Cardiac fibroblast (primary cell): Measurements from ENCODE around the gene WDR86.

Experiments used
- DNase-seq, 2 donors: peaks; one replicate each; pipeline versions ENCODE4 v3.0.0 to v3.0.0-alpha.2; 2010; ENCODE audit warnings: low read depth in 2 of 2
- H3K4me3 ChIP-seq, 2 donors: replicated peaks in 1 of 2; 1 replicate in 1 of 2; 2 replicates in 1 of 2; pipeline ENCODE4 v1.5.1; 2011; ENCODE audit warnings: low read depth in 2 of 2, low read length in 2 of 2, mild to moderate bottlenecking in 2 of 2, moderate library complexity in 1 of 2
- TF ChIP-seq, protein P1 (sequence below): IDR thresholded peaks from one replicate; pipeline ENCODE4 v1.5.1; 2011; ENCODE audit warnings: low read depth, mild to moderate bottlenecking, low read length, inconsistent platforms

The WDR86 gene

DNA sequence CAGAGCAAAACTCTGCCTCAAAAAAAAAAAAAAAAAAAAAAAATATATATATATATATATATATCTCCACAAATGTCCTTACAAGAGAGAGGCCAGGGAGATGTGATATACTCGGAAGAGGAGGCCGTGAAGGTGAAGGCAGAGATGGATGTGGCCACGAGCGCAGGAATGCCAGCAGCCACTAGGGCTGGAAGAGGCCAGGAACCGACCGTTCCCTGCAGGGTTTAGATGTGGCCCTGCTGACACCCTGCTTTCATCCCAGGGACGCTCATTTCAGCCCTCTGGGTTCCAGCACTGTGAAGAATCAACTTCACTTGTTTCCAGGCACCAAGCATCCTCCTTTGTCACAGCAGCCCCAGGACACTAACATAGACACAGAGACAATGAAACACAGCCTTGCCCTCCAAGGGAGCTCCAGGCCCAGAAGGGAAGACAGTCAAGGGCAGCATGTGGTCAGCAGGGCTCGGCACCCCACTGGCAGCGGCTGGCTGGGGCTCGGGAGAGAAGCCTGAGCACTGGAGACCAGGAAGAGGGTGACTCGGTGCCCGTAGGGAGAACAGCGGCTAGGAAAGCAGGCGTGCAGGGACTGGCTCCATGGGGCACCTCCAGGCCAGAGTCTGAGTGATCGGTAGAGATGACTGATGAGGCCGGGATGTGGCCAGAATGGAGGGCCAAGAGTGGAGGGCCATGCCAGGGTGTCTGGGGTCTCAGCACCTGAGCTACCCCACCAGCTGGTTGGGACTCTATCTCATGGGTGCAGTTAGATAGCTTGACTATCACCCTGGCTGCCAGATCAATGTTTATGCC is 7.6 kb downstream of the WDR86 start:
- TF ChIP-seq, protein P1, sequence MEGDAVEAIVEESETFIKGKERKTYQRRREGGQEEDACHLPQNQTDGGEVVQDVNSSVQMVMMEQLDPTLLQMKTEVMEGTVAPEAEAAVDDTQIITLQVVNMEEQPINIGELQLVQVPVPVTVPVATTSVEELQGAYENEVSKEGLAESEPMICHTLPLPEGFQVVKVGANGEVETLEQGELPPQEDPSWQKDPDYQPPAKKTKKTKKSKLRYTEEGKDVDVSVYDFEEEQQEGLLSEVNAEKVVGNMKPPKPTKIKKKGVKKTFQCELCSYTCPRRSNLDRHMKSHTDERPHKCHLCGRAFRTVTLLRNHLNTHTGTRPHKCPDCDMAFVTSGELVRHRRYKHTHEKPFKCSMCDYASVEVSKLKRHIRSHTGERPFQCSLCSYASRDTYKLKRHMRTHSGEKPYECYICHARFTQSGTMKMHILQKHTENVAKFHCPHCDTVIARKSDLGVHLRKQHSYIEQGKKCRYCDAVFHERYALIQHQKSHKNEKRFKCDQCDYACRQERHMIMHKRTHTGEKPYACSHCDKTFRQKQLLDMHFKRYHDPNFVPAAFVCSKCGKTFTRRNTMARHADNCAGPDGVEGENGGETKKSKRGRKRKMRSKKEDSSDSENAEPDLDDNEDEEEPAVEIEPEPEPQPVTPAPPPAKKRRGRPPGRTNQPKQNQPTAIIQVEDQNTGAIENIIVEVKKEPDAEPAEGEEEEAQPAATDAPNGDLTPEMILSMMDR, result no peak
- DNase-seq, result no peak
- no peak overlapping the region for H3K4me3 ChIP-seq

DNA sequence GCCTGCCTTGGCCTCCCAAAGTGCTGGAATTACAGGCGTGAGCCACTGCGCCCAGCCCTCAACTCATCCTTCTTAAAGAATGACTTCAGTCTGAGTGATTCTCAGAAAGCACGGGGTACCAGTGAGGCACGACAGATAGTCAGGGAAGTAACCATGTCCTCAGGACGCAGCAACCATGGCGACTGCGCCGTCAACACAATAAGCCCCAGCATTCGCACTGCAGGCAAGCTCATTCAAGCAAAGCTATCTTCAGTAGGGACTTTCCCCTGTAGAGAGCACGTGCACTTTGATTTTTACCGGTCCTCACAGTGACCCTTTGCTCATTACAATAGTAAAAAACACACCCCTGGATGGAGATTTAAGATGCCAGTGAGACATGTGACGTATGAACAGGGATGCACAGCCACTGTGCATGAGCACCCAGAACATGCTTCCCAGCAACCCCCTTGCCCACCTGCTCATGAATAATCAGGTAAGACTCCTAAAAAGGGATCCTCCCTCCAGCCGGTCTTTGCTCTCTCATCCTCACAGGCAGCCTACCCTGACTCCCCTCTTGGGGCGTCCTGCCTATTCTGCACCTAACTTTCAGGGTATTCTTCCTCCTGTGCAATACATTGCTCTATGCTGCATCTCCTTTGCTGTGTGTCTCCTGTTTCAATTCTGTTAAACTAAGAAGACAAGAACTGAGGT is 9.1 kb downstream of the WDR86 start:
- TF ChIP-seq, protein P1, result no peak
- H3K4me3 ChIP-seq, result no peak overlapping the region
- no peak for DNase-seq

DNA sequence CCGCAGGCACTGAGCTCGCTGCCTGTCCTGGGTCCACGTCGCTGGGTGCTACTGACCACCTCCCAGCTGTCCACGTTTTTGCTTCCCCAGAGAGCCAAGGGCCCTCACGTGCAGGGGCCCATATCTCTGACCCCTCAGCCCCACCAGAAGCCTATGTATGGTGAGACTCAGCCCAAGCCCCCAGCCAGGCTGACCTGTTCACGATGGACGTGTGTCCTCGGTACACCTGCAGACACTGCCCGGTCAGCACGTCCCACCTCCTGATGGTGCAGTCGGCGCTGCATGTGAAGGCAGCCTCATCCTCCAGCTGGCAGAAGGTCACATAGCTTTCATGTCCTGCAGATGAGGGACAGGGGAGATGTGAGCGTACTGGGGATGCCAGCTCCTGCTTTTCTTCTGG is 9.9 kb downstream of the WDR86 start:
- no peak overlapping the region for H3K4me3 ChIP-seq
- TF ChIP-seq, protein P1, result no peak
- DNase-seq, result no peak

DNA sequence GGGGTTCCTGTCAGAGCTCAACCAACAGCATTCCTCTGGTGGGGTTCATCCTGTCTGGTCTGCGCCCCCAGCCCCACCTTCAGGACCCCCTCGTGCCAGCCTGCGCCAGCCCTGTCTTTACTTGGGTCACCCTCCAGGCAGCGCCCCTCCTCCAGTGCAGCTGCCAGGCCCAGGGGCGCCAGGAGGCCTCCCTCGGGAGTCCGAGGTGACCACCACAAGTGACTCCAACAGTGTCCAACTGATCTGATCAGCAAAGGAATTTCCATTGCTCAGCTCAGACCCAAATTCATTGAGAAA is 10.6 kb downstream of the WDR86 start:
- DNase-seq, result no peak
- TF ChIP-seq, protein P1, result no peak
- H3K4me3 ChIP-seq, result no peak overlapping the region

DNA sequence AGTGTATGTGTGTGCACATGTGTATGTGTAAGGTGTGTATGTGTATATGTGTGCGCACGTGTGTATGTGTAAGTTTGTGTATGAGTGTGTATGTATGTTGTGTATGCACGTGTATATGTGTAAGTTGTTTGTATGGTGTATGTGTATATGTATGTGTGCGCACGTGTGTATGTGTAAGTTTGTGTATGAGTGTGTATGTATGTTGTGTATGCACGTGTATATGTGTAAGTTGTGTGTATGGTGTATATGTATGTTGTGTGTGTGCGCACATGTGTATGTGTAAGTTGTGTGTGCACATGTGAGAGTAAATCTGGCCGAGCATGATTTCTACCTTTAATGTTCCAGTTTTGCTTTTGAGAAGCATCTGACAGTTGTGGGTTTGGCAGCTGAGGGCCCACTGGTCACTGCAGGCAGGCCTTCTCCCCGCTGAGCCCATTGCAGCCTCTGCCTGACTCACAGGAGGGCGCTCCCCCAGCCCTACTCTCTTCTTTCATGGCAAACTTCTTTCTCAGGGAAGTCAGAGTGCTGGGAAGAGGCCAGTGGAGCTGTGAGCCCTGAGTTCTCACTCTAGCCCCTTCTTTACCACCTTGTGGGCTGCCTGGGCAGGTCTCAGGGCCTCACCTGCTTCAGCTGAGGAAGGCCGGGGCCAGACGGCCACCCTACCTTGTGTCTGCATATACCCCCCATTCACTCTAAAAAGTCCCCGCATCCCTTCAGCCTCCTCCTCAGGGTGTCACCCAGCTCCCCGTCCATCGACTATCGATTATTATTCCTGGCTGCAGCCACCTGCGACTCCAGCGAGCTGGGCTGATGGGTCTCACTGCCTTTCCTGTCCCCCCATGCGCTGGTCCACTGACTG is 11.2 kb downstream of the WDR86 start:
- H3K4me3 ChIP-seq, result no peak overlapping the region
- TF ChIP-seq, protein P1, result no peak
- DNase-seq, result no peak

DNA sequence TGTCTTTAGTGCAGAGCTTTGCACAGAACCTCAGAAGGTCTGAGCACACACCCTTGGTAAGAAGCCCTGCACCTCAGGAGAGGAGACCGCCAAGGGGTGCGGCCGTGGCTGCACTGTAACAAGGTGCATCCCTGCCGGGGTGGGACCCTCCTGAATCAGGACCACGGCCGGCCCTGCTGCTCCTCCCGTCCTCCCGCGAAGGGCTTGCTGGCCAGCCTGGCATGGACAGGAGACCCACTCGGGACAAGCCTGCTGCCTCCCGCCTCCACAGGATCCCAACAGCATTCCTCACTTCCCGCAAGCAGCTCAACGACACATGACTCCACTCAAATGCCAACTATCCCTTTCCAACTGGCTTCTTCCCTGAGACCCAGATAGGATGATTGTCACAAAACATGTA is 12.8 kb downstream of the WDR86 start:
- TF ChIP-seq, protein P1, result no peak
- no peak for DNase-seq
- no peak overlapping the region for H3K4me3 ChIP-seq
